ENCODE data around the gene ZIC4. TPM values are rescaled to one million over a fixed set of nuclear protein-coding genes. Genes with fewer than 3 reads are reported as not detected.

ZIC4 gene
- 4.5 and 9.7 TPM in 2 replicates for total RNA-seq

DNA sequence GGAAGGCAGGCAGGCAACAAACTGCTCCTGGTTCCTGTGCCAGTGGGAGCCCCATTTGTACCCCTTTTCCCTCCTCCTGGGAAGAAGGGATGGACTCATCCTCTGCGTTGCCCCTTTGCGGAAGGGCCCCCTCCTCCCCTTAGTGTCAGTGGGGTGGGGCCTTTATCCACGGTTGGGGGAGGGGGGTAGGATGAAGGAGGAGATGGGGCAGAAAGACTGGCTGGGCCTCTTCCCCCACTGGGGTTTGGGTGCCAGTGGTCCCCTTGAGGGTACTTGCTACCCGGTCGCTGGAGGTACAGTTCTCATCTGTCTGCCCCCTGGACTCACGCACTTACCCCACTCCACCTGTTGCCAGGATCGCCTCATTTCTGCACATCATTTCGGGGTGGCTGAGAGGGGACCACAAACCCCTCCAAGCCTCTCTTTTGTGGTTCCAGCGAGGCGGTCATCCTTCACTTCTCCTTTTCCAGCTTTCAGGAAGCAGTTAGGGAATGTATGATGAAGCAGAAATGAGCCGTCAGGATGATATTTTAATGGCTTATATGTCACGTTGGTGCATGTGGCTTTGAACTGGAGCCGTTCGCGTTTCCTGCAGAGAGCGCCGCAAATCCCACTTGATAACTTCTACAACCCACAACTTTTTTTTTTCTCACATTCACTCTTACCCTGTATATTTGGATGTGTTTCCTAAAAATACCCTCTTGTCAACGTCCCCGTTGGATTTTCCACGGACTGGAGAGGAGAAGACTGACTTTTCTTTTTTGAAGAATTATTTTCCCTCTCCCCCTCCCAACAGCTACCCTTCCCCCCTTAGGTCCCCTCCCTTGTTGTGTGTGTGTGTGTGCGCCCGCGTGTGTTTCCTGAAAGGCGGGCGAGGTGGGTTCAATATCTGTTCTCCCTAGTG is at the start of gene ZIC4:
Gene ZIC4, minus strand, starts transcription at position 516 of the 904 bp plus-strand sequence. CDS start 3,746 bp downstream, outside the sequence.

DNA sequence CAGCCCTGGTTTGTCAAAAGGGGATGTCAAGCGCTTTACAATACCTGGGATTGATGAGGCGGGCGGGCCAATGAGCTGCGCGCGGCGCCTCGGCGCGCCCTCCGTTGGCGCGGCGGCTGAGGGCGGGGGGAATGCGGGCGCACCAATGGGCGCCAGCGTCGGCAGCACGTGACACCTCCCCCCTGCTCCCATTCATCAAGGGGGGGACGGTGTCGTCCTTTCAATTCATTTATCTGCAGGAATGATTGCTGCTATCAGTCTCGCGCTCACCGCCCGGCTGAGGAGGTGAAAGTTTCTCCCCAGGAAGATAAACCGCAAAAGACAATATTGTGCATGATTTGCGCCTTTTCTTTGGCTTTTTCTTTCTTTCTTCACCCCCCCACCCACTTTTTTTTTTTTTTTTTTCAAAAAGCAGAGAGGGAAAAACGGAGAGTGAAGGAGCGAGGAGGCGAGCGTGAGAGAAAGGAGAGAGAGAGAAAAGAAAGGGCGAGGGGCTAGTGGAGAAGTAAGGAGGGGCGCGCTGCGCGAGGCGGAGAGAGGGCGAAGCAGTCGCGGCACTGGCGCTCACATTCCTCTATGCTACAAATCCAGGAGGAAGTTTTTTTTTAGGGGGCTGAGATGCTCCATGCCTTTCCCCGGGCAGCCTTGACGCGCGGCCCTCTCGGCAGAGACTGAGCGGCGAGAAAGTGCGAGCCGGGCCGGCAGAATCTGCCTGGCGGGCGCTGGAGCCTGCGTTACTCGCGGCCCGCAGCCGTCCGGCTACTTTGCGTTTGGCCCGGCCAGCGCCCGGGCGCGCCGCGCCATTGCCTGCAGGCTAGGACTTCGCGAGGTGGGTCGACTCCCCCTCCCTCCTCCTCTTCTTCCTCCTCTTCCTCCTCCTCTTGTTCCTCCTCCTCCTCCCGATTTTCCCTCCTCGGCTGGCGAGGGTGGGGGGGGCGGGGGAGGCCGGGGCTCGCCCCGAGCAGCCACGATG is 3.1 kb upstream of the ZIC4 start, which contains the start of gene ZIC1:
Gene ZIC1, plus strand, starts transcription at position 223 of the 973 bp plus-strand sequence. Its CDS starts 748 bp downstream, at position 971.

Other genes with a start within 250 kb of the ZIC4 start
- gene ZIC1, start 2.8 kb upstream of the ZIC4 start, total RNA-seq = 88.3 and 125 TPM in 2 replicates

All from hair follicle dermal papilla cell (primary cell).